ENCODE data around the gene PDIA5.

The PDIA5 gene

GRCh38 chr3:123071146-123071545, 4.3 kb downstream of the PDIA5 start:
- no peak overlapping the region for H3K4me3 ChIP-seq (ENCODE audit: low read depth, low read length)
- 0 out of 2 replicates have a peak, but pooled peaks have one; percentile 6 for TF ChIP-seq CTCF (IDR thresholded peaks at IDR 0.05; ENCODE audit: low read depth, low read length)

GRCh38 chr3:123071581-123071980, 4.8 kb downstream of the PDIA5 start:
- TF ChIP-seq CTCF (IDR thresholded peaks at IDR 0.05; ENCODE audit: low read depth, low read length) = no peak

GRCh38 chr3:123072152-123072551, 5.3 kb downstream of the PDIA5 start:
- H3K4me3 ChIP-seq (ENCODE audit: low read depth, low read length) = no peak overlapping the region
- no peak for TF ChIP-seq CTCF (IDR thresholded peaks at IDR 0.05; ENCODE audit: low read depth, low read length)

More at GRCh38 chr3:123071581-123071980, 4.8 kb downstream of the PDIA5 start:
- H3K4me3 ChIP-seq (ENCODE audit: low read depth, low read length) = no peak overlapping the region

- no peak for TF ChIP-seq CTCF (IDR thresholded peaks at IDR 0.05; ENCODE audit: low read depth, low read length)
Observed at GRCh38 chr3:123072564-123072963, 5.7 kb downstream of the PDIA5 start.

GRCh38 chr3:123075359-123075758, 8.5 kb downstream of the PDIA5 start:
- no peak for TF ChIP-seq CTCF (IDR thresholded peaks at IDR 0.05; ENCODE audit: low read depth, low read length)
- no peak overlapping the region for H3K4me3 ChIP-seq (ENCODE audit: low read depth, low read length)

More at GRCh38 chr3:123072564-123072963, 5.7 kb downstream of the PDIA5 start:
- no peak overlapping the region for H3K4me3 ChIP-seq (ENCODE audit: low read depth, low read length)

GRCh38 chr3:123076112-123076495, 9.3 kb downstream of the PDIA5 start:
- no peak overlapping the region for H3K4me3 ChIP-seq (ENCODE audit: low read depth, low read length)
- no peak for TF ChIP-seq CTCF (IDR thresholded peaks at IDR 0.05; ENCODE audit: low read depth, low read length)

GRCh38 chr3:123076496-123077418, 9.9 kb downstream of the PDIA5 start:
- no peak overlapping the region for H3K4me3 ChIP-seq (ENCODE audit: low read depth, low read length)
- no peak for TF ChIP-seq CTCF (IDR thresholded peaks at IDR 0.05; ENCODE audit: low read depth, low read length)
